Astrocyte of the spinal cord (primary cell): ENCODE results near the gene PRKG1.

Experiments
- DNase-seq: peaks from one replicate; pipeline ENCODE4 v3.0.0; 2011; ENCODE audit warnings: low read depth, low spot score
- H3K4me3 ChIP-seq: 2 replicates; pipeline ENCODE4 v1.5.1; 2011; ENCODE audit warnings: low read depth, mild to moderate bottlenecking, low read length, moderate library complexity
- CTCF ChIP-seq: IDR thresholded peaks from 2 replicates; pipeline ENCODE4 v1.5.1; 2012; ENCODE audit warnings: low read depth, mild to moderate bottlenecking, low read length, inconsistent platforms
- in situ Hi-C: cut with HindIII; loops from 2 replicates; pipeline ENCODE4 v1.10.0; 2017; ENCODE audit warnings: low sequenced_read_pairs

PRKG1 gene

GRCh38 chr10:51788273-51788672, 714.0 kb downstream of the PRKG1 start:
- no peak for DNase-seq
- in situ Hi-C loops: no loop called here
- no peak for TF ChIP-seq CTCF
- H3K4me3 ChIP-seq: no peak overlapping the region

- no peak for DNase-seq
- TF ChIP-seq CTCF: no peak
- H3K4me3 ChIP-seq: no peak overlapping the region
- in situ Hi-C loops: no loop called here
Measured at GRCh38 chr10:51789118-51789517, 714.8 kb downstream of the PRKG1 start.

- no peak for TF ChIP-seq CTCF
- H3K4me3 ChIP-seq: no peak overlapping the region
- no peak for DNase-seq
- in situ Hi-C loops: no loop called here
Measured at GRCh38 chr10:51789903-51790302, 715.6 kb downstream of the PRKG1 start.

- in situ Hi-C loops: no loop called here
- no peak overlapping the region for H3K4me3 ChIP-seq
- DNase-seq: no peak
- no peak for TF ChIP-seq CTCF
Measured at GRCh38 chr10:51792678-51793077, 718.4 kb downstream of the PRKG1 start.

- in situ Hi-C loops: no loop called here
- no peak for TF ChIP-seq CTCF
- no peak overlapping the region for H3K4me3 ChIP-seq
- no peak for DNase-seq
Measured at GRCh38 chr10:51800121-51800520, 725.8 kb downstream of the PRKG1 start.

GRCh38 chr10:51800725-51801424, 726.6 kb downstream of the PRKG1 start:
- no peak for DNase-seq
- H3K4me3 ChIP-seq: no peak overlapping the region
- no peak for TF ChIP-seq CTCF
- in situ Hi-C loops: no loop called here
